Gastroesophageal sphincter (tissue), 4 donors: ENCODE data around the gene TMPRSS4. TPM values are rescaled to one million over a fixed set of nuclear protein-coding genes. Genes with fewer than 3 reads are reported as not detected.
"Not testable (repeated sequence)": the region's sequence is repeated elsewhere in the genome, so short reads cannot be mapped to it uniquely, and the experiment has no call there.

Experiments used
- ATAC-seq: fragments of 150-250 bp; one replicate; pipeline ENCODE4 v1.9.1; 2016; ENCODE audit warnings: mild to moderate bottlenecking, moderate library complexity
- H3K27ac ChIP-seq, 4 donors: fragments of 200-600 bp; sonication (generic) in 3 of 4; 1 replicate in 3 of 4; 2 replicates in 1 of 4; pipeline ENCODE4 v1.5.1; 2016 to 2019
- H3K27me3 ChIP-seq: fragments of 200-600 bp; sonication (generic); one replicate; pipeline ENCODE4 v1.5.1; 2019
- H3K36me3 ChIP-seq, 2 donors: fragments of 200-600 bp; sonication (generic); one replicate each; pipeline ENCODE4 v1.5.1; 2019; ENCODE audit warnings: control low read depth in 1 of 2
- H3K4me1 ChIP-seq, 3 donors: fragments of 200-600 bp; sonication (generic); 1 replicate in 2 of 3; 2 replicates in 1 of 3; pipeline ENCODE4 v1.5.1; 2016 to 2019; ENCODE audit warnings: control low read depth in 2 of 3
- H3K4me3 ChIP-seq, 2 donors: fragments of 200-600 bp; sonication (generic); one replicate each; pipeline ENCODE4 v1.5.1; 2019; ENCODE audit warnings: mild to moderate bottlenecking in 1 of 2, moderate library complexity in 1 of 2
- H3K9me3 ChIP-seq, 3 donors: fragments of 200-600 bp; sonication (generic); one replicate each; pipeline ENCODE4 v1.5.1; 2017 to 2019; ENCODE audit warnings: control low read depth in 2 of 3
- CTCF ChIP-seq, 4 experiments: fragments of 200-600 bp in 2 of 4; fragments of 450-650 bp in 2 of 4; sonication (generic) in 1 of 4; IDR thresholded peaks; one replicate each; pipeline ENCODE4 v1.5.1; 2017 to 2019; ENCODE audit warnings: antibody characterized with exemption in 4 of 4, mild to moderate bottlenecking in 2 of 4, moderate library complexity in 2 of 4
- EP300 ChIP-seq: sonication (generic); formaldehyde crosslinking; IDR thresholded peaks from one replicate; pipeline ENCODE4 v1.6.1; 2017; ENCODE audit warnings: antibody characterized with exemption, mild to moderate bottlenecking
- POLR2A ChIP-seq, 2 donors: fragments of 450-650 bp; IDR thresholded peaks; one replicate each; pipeline ENCODE4 v1.6.1; 2017; ENCODE audit warnings: antibody characterized with exemption in 2 of 2, mild to moderate bottlenecking in 2 of 2, moderate library complexity in 1 of 2
- POLR2AphosphoS5 ChIP-seq: sonication (generic); formaldehyde crosslinking; IDR thresholded peaks from one replicate; pipeline ENCODE4 v1.6.1; 2017; ENCODE audit warnings: antibody characterized with exemption
- whole genome bisulfite sequencing, 2 donors: methylation state at CpG; one replicate each; pipeline ENCODE4 v1.1.5; 2018; ENCODE audit warnings: low coverage in 1 of 2; 5-methylcytosine and 5-hydroxymethylcytosine counted together
- total RNA-seq, 4 donors: library from RNA; depleted of rRNA; stranded (reverse); fragments of >200 nt; gene quantifications; one replicate each; pipeline ENCODE4 v1.1.0, GENCODE V29; 2016

Gene TMPRSS4
- total RNA-seq, 4 donors from 2014 or later, result 0.23 to 11.1 (median 0.78) TPM; not detected in 1

- WGBS, 2 donors, result 85% methylated on average over 5 of the region's 11 CpGs; no CpG with 5 or more reads in 1 of the 2 donors
- no peak for ATAC-seq
Observed at GRCh38 chr11:118059246-118059940, 17.5 kb upstream of the TMPRSS4 start.

GRCh38 chr11:118060081-118060661 is 16.7 kb upstream of the TMPRSS4 start:
- no peak for ATAC-seq
- Histone ChIP-seq H3K4me3 (no peak overlapping the region), H3K9me3 (no peaks in the 10 kb centered on the region), H3K27ac (no peak overlapping the region), H3K27me3 (peaks cover 11% of the 10 kb centered on the region), H3K36me3 (no peaks in the 10 kb centered on the region), H3K4me1 (no peaks in the 10 kb centered on the region)
- WGBS, 2 donors, result 60 to 92% methylated on average over 1 to 5 of the region's 10 CpGs
- TF ChIP-seq CTCF (IDR thresholded peaks at IDR 0.05), result no peak
- no peak for TF ChIP-seq POLR2A (IDR thresholded peaks at IDR 0.05)
- no peak for TF ChIP-seq POLR2AphosphoS5
- TF ChIP-seq EP300, result no peak

More at GRCh38 chr11:118059246-118059940, 17.5 kb upstream of the TMPRSS4 start:
- Histone ChIP-seq H3K4me1 (no peaks in the 10 kb centered on the region), H3K4me3 (no peak overlapping the region), H3K9me3 (no peaks in the 10 kb centered on the region), H3K27ac (no peak overlapping the region), H3K36me3 (no peaks in the 10 kb centered on the region), H3K27me3 (peaks cover 3% of the 10 kb centered on the region)
- no peak for TF ChIP-seq POLR2A (IDR thresholded peaks at IDR 0.05)

GRCh38 chr11:118060869-118061268 is 16.0 kb upstream of the TMPRSS4 start:
- ATAC-seq, result no peak
- H3K36me3 ChIP-seq, result no peaks in the 10 kb centered on the region
- H3K27ac ChIP-seq, result no peak overlapping the region
- H3K9me3 ChIP-seq, result no peaks in the 10 kb centered on the region
- TF ChIP-seq POLR2AphosphoS5 (no peak), CTCF (IDR thresholded peaks at IDR 0.05) (no peak), POLR2A (IDR thresholded peaks at IDR 0.05) (no peak), EP300 (no peak)
- 14 to 42% methylated on average over 3 to 4 of the region's 7 CpGs for WGBS, 2 donors
- H3K4me1 ChIP-seq, result no peaks in the 10 kb centered on the region
- peaks cover 15% of the 10 kb centered on the region for H3K27me3 ChIP-seq
- no peak overlapping the region for H3K4me3 ChIP-seq

DNA sequence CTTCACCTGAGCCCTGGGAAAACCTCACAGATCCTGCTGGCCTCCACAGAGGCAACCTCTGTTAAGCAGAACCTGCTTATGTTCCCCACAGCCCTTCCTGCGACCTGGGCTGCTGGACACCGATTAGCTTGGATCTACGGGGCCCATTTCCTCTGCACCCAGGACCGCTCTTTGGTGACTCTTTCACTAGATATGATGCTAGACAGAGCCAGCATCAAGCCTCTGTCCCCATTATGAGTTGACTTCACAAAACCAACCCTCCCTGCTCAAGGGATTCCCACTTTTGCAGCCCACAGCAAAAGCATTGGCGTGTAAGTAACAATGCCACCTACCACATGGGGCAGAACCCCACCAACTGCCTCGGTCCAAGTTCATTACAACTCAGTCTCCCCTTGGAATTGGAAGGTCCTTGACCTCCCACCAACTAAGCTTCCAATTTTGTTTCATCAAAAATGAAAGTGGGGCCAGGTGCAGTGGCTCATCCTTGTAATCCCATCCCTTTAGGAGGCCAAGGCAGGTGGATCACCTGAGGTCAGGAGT is 15.2 kb upstream of the TMPRSS4 start:
- H3K27ac ChIP-seq, result no peak overlapping the region
- WGBS, 2 donors, result 94 to 98% methylated on average over 5 of the region's 6 CpGs
- no peak overlapping the region for H3K4me3 ChIP-seq
- TF ChIP-seq CTCF (IDR thresholded peaks at IDR 0.05) (no peak), POLR2AphosphoS5 (no peak), EP300 (no peak), POLR2A (IDR thresholded peaks at IDR 0.05) (no peak)
- H3K9me3 ChIP-seq, result no peaks in the 10 kb centered on the region
- H3K36me3 ChIP-seq, result no peaks in the 10 kb centered on the region
- ATAC-seq, result no peak
- no peaks in the 10 kb centered on the region for H3K4me1 ChIP-seq
- H3K27me3 ChIP-seq, result peaks cover 20% of the 10 kb centered on the region

DNA sequence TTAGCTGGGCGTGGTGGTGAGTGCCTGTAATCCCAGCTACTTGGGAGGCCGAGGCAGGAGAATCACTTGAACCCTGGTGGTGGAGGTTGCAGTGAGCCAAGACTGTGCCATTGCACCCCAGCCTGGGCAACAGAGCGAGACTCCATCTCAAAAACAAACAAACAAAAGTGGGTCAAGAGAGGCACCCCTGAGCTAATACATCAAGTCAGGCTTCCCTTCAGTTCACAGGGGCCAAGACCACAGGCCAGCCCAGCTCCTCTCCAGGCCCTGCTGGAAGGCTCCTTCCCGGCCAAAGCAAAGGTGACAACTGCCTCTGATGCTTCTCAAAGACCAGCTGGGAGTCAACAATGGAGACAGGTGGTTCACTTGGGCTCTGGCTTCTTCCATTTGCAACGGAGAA is 14.7 kb upstream of the TMPRSS4 start:
- H3K9me3 ChIP-seq, H3K4me3 ChIP-seq, H3K27ac ChIP-seq, H3K4me1 ChIP-seq, ATAC-seq, H3K36me3 ChIP-seq: not testable (repeated sequence)
- peaks cover 21% of the 10 kb centered on the region for H3K27me3 ChIP-seq
- 95 to 100% methylated on average over 2 of the region's 5 CpGs for WGBS, 2 donors

- 85 to 94% methylated on average over 5 of the region's 5 CpGs for WGBS, 2 donors
- not testable (repeated sequence) for H3K27ac ChIP-seq, H3K4me1 ChIP-seq, ATAC-seq, H3K36me3 ChIP-seq, H3K4me3 ChIP-seq, H3K9me3 ChIP-seq
- peaks cover 25% of the 10 kb centered on the region for H3K27me3 ChIP-seq
Observed at GRCh38 chr11:118062631-118063030, 14.2 kb upstream of the TMPRSS4 start.
